ENCODE results near the gene UQCRQ.

Gene UQCRQ

GRCh38 chr5:132873119-132873929 lies 6.9 kb downstream of the UQCRQ start, which contains the start of gene LEAP2:
LEAP2 (plus strand) TSS chr5:132873668; CDS start chr5:132873695, 27 bp downstream.
- H3K27ac ChIP-seq (ENCODE audit: low read depth, low read length): no peak within 1 kb of the TSS

GRCh38 chr5:132873930-132874271 lies 7.5 kb downstream of the UQCRQ start:
- WGBS: 91% methylated on average over 3 of the region's 3 CpGs
- no peaks in the 10 kb centered on the region for H3K9me3 ChIP-seq (ENCODE audit: insufficient read depth, low read depth, low read length)
- H3K4me3 ChIP-seq (ENCODE audit: low read length): no peak overlapping the region
- H3K27me3 ChIP-seq (ENCODE audit: insufficient read depth, low read length): no peaks in the 10 kb centered on the region
- H3K4me1 ChIP-seq (ENCODE audit: insufficient read depth, low read length): no peaks in the 10 kb centered on the region
- peaks cover 52% of the 10 kb centered on the region for H3K36me3 ChIP-seq (ENCODE audit: insufficient read depth, low read length)
- H3K9ac ChIP-seq (ENCODE audit: low read depth, low read length): no peak overlapping the region
- no peak overlapping the region for H3K27ac ChIP-seq (ENCODE audit: low read depth, low read length)

More at GRCh38 chr5:132873119-132873929, 6.9 kb downstream of the UQCRQ start, which contains the start of gene LEAP2:
- Histone ChIP-seq H3K4me1 (ENCODE audit: insufficient read depth, low read length) (no peaks in the 10 kb centered on the region), H3K9me3 (ENCODE audit: insufficient read depth, low read depth, low read length) (no peaks in the 10 kb centered on the region), H3K4me3 (ENCODE audit: low read length) (no peak within 1 kb of the TSS), H3K36me3 (ENCODE audit: insufficient read depth, low read length) (peaks cover 52% of the 10 kb centered on the region), H3K27me3 (ENCODE audit: insufficient read depth, low read length) (no peaks in the 10 kb centered on the region), H3K9ac (ENCODE audit: low read depth, low read length) (no peak within 1 kb of the TSS)
- WGBS: 92% methylated on average over 6 of the region's 6 CpGs

- no peaks in the 10 kb centered on the region for H3K4me1 ChIP-seq (ENCODE audit: insufficient read depth, low read length)
- H3K36me3 ChIP-seq (ENCODE audit: insufficient read depth, low read length): peaks cover 66% of the 10 kb centered on the region
- no peak overlapping the region for H3K27ac ChIP-seq (ENCODE audit: low read depth, low read length)
- H3K27me3 ChIP-seq (ENCODE audit: insufficient read depth, low read length): no peaks in the 10 kb centered on the region
- H3K9ac ChIP-seq (ENCODE audit: low read depth, low read length): no peak overlapping the region
- H3K4me3 ChIP-seq (ENCODE audit: low read length): no peak overlapping the region
- 90% methylated on average over 1 of the region's 1 CpG for WGBS
- no peaks in the 10 kb centered on the region for H3K9me3 ChIP-seq (ENCODE audit: insufficient read depth, low read depth, low read length)
These were observed 9.7 kb downstream of the UQCRQ start for GRCh38 chr5:132876020-132876759.

DNA sequence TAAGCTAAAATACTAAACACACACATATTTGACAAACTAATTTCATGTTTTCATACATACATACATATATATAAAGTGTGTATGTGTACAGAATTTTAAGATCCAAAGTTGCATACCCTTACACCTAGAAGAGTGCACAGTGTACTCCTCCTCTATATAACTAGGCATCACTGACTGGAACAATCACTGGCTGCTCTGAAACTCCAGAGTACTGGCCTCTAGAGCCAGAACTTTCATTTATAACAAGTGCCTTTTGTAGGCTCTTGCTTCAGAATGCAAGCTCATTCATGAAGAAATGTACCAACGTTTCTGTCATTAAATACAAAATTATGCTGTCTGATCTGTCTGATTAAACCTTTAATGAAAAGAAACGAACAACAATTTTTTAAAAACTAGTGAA lies 11.0 kb downstream of the UQCRQ start:
- Histone ChIP-seq H3K9ac (ENCODE audit: low read depth, low read length) (no peak overlapping the region), H3K9me3 (ENCODE audit: insufficient read depth, low read depth, low read length) (no peaks in the 10 kb centered on the region), H3K36me3 (ENCODE audit: insufficient read depth, low read length) (peaks cover 73% of the 10 kb centered on the region), H3K27me3 (ENCODE audit: insufficient read depth, low read length) (no peaks in the 10 kb centered on the region), H3K27ac (ENCODE audit: low read depth, low read length) (no peak overlapping the region), H3K4me3 (ENCODE audit: low read length) (no peak overlapping the region), H3K4me1 (ENCODE audit: insufficient read depth, low read length) (no peaks in the 10 kb centered on the region)
- WGBS: 92% methylated on average over 2 of the region's 2 CpGs

DNA sequence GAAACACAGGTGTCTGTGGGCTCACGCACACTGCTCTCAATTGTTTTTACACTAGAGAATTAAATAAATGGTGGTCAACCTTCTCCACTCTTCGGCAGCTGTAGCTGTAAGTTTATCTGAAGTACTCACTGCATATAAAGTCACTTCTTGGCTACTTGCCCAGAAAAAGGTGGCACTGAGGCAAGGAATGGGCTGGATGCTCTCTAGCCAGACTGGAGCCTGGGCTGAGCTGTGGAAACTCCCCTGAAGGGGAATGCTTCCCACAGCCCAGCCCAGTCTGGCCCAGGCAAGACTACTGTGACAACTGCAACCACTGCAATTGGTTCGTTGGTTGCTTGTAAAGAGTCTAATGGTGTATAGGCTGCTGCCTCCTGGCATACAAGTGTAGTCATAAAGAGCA lies 11.5 kb downstream of the UQCRQ start:
- WGBS: 92% methylated on average over 3 of the region's 3 CpGs
- H3K4me3 ChIP-seq (ENCODE audit: low read length): no peak overlapping the region
- H3K9ac ChIP-seq (ENCODE audit: low read depth, low read length): no peak overlapping the region
- peaks cover 75% of the 10 kb centered on the region for H3K36me3 ChIP-seq (ENCODE audit: insufficient read depth, low read length)
- H3K4me1 ChIP-seq (ENCODE audit: insufficient read depth, low read length): no peaks in the 10 kb centered on the region
- no peaks in the 10 kb centered on the region for H3K9me3 ChIP-seq (ENCODE audit: insufficient read depth, low read depth, low read length)
- no peaks in the 10 kb centered on the region for H3K27me3 ChIP-seq (ENCODE audit: insufficient read depth, low read length)
- no peak overlapping the region for H3K27ac ChIP-seq (ENCODE audit: low read depth, low read length)

- 94% methylated on average over 2 of the region's 2 CpGs for WGBS
- H3K4me1 ChIP-seq (ENCODE audit: insufficient read depth, low read length): no peaks in the 10 kb centered on the region
- peaks cover 100% of the 10 kb centered on the region for H3K36me3 ChIP-seq (ENCODE audit: insufficient read depth, low read length)
- no peaks in the 10 kb centered on the region for H3K9me3 ChIP-seq (ENCODE audit: insufficient read depth, low read depth, low read length)
- H3K27me3 ChIP-seq (ENCODE audit: insufficient read depth, low read length): no peaks in the 10 kb centered on the region
- no peak overlapping the region for H3K4me3 ChIP-seq (ENCODE audit: low read length)
- no peak overlapping the region for H3K9ac ChIP-seq (ENCODE audit: low read depth, low read length)
- no peak overlapping the region for H3K27ac ChIP-seq (ENCODE audit: low read depth, low read length)
These were observed 16.9 kb downstream of the UQCRQ start for GRCh38 chr5:132883261-132883834.

DNA sequence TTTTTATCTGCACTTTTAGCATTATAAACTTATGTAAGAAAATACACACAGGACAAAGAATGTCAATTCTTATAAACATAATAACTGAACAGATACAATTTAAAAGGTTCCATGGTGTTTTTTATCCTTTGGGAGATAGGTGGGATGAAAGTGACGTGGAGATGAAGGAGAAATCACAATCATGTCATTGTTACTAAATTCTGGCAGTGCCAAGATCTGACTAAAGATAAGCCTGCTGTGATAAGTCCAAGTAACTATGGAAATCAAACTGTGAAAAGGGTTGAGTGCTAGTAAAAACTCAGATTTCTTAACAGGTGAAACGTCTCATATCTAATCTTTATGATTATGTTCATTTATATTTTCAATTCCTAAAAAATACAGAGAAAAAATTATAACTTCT lies 18.1 kb downstream of the UQCRQ start:
- no peaks in the 10 kb centered on the region for H3K4me1 ChIP-seq (ENCODE audit: insufficient read depth, low read length)
- H3K4me3 ChIP-seq (ENCODE audit: low read length): no peak overlapping the region
- H3K27me3 ChIP-seq (ENCODE audit: insufficient read depth, low read length): no peaks in the 10 kb centered on the region
- no peaks in the 10 kb centered on the region for H3K9me3 ChIP-seq (ENCODE audit: insufficient read depth, low read depth, low read length)
- H3K9ac ChIP-seq (ENCODE audit: low read depth, low read length): no peak overlapping the region
- H3K27ac ChIP-seq (ENCODE audit: low read depth, low read length): no peak overlapping the region
- WGBS: 89% methylated on average over 1 of the region's 2 CpGs
- H3K36me3 ChIP-seq (ENCODE audit: insufficient read depth, low read length): peaks cover 100% of the 10 kb centered on the region

DNA sequence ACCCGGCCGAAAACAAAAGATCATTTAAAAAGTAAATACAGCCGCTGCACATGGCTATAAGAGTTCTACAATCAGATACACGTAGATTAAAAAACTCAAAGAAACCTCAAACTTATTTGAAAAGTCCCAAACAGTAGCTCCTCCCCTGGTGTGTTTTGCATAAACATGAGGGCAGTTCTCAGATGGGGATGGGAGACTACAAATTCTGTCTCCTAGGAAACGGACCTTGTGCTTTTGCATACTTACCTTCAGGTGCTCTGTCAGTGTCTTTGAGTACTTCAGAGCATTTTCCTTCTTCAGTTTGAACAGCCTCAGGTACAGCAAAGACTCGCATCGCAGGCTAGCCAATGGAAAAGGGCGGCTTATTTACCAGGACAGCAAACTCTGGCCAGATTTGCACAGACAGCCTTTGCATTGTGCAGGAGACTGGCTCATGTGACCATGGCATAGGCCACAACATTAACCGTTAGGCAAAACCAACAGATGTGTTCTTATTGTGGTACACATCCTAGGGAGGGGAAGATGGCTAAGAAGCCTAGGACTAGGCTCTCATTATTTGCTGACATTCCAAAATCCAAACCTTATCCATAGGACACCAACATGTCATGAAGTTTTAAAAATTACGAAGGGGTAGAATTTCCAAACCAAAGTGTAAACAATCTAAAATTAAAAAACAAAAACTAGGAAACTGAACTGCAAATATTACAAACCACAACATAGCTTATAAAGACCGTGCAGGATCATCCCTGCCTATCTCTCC lies 19.8 kb downstream of the UQCRQ start:
- H3K27me3 ChIP-seq (ENCODE audit: insufficient read depth, low read length): no peaks in the 10 kb centered on the region
- no peaks in the 10 kb centered on the region for H3K4me1 ChIP-seq (ENCODE audit: insufficient read depth, low read length)
- no peak overlapping the region for H3K27ac ChIP-seq (ENCODE audit: low read depth, low read length)
- H3K9me3 ChIP-seq (ENCODE audit: insufficient read depth, low read depth, low read length): no peaks in the 10 kb centered on the region
- no peak overlapping the region for H3K9ac ChIP-seq (ENCODE audit: low read depth, low read length)
- WGBS: 95% methylated on average over 11 of the region's 11 CpGs
- H3K36me3 ChIP-seq (ENCODE audit: insufficient read depth, low read length): peaks cover 100% of the 10 kb centered on the region
- no peak overlapping the region for H3K4me3 ChIP-seq (ENCODE audit: low read length)

DNA sequence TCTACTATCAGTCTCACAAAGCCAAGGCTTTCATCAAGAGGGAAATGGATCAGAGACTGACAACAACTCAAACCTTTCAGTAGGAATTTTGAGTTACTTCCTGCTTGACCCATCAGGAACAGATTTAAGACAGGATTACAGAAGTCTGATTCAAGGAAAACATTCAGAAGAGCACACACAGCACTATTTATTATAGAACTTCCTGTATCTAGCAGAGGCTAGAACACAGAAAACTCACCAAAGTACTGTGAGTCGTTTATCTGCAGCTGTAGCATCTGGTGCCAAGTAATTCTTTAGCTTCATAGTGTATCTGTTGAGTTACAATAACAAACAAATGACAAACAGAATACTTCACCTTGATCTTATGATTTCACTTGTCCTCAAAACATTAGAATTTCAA lies 20.8 kb downstream of the UQCRQ start:
- Histone ChIP-seq H3K27me3 (ENCODE audit: insufficient read depth, low read length) (no peaks in the 10 kb centered on the region), H3K4me1 (ENCODE audit: insufficient read depth, low read length) (no peaks in the 10 kb centered on the region), H3K36me3 (ENCODE audit: insufficient read depth, low read length) (peaks cover 100% of the 10 kb centered on the region), H3K9me3 (ENCODE audit: insufficient read depth, low read depth, low read length) (no peaks in the 10 kb centered on the region), H3K4me3 (ENCODE audit: low read length) (no peak overlapping the region), H3K9ac (ENCODE audit: low read depth, low read length) (no peak overlapping the region), H3K27ac (ENCODE audit: low read depth, low read length) (no peak overlapping the region)
- 95% methylated on average over 1 of the region's 1 CpG for WGBS

GRCh38 chr5:132889501-132889900 lies 23.1 kb downstream of the UQCRQ start:
- H3K9me3 ChIP-seq (ENCODE audit: insufficient read depth, low read depth, low read length): no peaks in the 10 kb centered on the region
- peaks cover 98% of the 10 kb centered on the region for H3K36me3 ChIP-seq (ENCODE audit: insufficient read depth, low read length)
- H3K27ac ChIP-seq (ENCODE audit: low read depth, low read length): no peak overlapping the region

GRCh38 chr5:132890817-132891216 lies 24.4 kb downstream of the UQCRQ start:
- Histone ChIP-seq H3K27me3 (ENCODE audit: insufficient read depth, low read length) (no peaks in the 10 kb centered on the region), H3K4me1 (ENCODE audit: insufficient read depth, low read length) (no peaks in the 10 kb centered on the region), H3K9me3 (ENCODE audit: insufficient read depth, low read depth, low read length) (no peaks in the 10 kb centered on the region), H3K4me3 (ENCODE audit: low read length) (no peak overlapping the region), H3K36me3 (ENCODE audit: insufficient read depth, low read length) (peaks cover 99% of the 10 kb centered on the region), H3K9ac (ENCODE audit: low read depth, low read length) (no peak overlapping the region), H3K27ac (ENCODE audit: low read depth, low read length) (no peak overlapping the region)
- 97% methylated on average over 4 of the region's 4 CpGs for WGBS

More at GRCh38 chr5:132889501-132889900, 23.1 kb downstream of the UQCRQ start:
- H3K27me3 ChIP-seq (ENCODE audit: insufficient read depth, low read length): no peaks in the 10 kb centered on the region
- H3K4me1 ChIP-seq (ENCODE audit: insufficient read depth, low read length): no peaks in the 10 kb centered on the region
- no peak overlapping the region for H3K9ac ChIP-seq (ENCODE audit: low read depth, low read length)
- H3K4me3 ChIP-seq (ENCODE audit: low read length): no peak overlapping the region

Data from HUES64 (cell line).